RWPE1 (cell line): Measurements from ENCODE around the gene THSD8.

Source experiments
- CTCF ChIA-PET: fragments of 350-600 bp; sonication (Branson Sonifier 250); formaldehyde crosslinking; extraction: SDS; loops from one replicate; lab custom pipeline; 2021; lab: Yijun Ruan, JAX
- POLR2A ChIA-PET: fragments of 400-600 bp; formaldehyde crosslinking; extraction: SDS; loops from one replicate; lab custom pipeline; 2020; ENCODE audit warnings: antibody characterized with exemption; ENCODE audit not compliant: low non-redundant PET; lab: Yijun Ruan, JAX
- DNase-seq: peaks from one replicate; pipeline ENCODE4 v3.0.0; 2012; ENCODE audit warnings: low spot score
- H3K27ac ChIP-seq: fragments of 450-650 bp; 2 replicates; pipeline ENCODE4 v1.5.1; 2017
- TF ChIP-seq, protein P1 (sequence below): fragments of 450-650 bp; conservative IDR thresholded peaks from 2 replicates; pipeline ENCODE4 v1.5.1; 2017; ENCODE audit warnings: low read depth, mild to moderate bottlenecking

THSD8 gene

DNA sequence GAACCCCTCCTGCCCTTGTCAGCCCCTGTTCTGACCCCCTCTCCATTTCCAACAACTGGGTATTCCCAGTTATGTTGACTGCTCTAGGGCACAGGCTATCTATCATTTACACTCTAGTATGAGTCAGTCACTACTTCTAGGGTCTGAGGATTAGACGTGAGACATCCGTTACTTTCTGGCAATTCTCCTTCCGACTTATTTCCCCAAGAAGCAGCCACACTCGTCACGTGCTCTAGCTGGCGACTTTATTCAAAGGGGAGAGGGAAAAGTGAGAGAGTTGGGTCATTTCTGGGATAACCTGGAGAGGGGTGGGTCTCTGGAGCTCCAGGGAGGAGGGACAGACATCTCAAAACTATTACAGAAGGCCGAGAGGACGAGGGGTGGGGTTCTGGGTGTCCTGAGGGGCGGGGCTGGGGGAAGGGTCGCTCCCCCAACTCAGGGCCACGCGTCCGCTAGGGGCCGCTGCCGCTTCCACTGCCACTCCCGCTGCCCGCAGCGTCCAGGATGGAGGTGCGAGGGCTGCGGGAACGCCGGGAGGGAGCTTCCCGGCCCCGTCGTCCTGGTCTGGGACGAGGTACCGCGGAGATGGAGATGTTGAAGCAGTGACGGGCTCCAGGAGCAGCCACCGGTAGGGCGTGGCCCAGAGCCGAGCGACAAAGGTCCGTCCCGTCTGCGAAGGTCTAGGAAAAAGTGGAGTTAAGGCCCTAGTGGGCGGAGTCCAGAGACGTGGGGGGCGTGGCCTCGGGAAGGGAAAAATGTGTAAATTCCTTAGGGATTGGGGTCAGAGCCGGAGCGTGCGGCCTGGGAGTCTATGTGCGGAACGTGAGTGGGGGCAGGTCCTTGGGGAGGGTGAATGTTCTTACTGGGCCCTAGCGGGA, 23.6 kb downstream of the THSD8 start:
- ChIA-PET POLR2A (no interaction called here), CTCF (interaction anchor here (0.5 to 1.7 kb wide), 3 partner anchors 8 to 31 kb away, joined by 3 to 8 read pairs (median 6); no protein-coding TSS in a partner anchor)
- DNase-seq, result no peak
- no peak overlapping the region for H3K27ac ChIP-seq
- TF ChIP-seq, protein P1, sequence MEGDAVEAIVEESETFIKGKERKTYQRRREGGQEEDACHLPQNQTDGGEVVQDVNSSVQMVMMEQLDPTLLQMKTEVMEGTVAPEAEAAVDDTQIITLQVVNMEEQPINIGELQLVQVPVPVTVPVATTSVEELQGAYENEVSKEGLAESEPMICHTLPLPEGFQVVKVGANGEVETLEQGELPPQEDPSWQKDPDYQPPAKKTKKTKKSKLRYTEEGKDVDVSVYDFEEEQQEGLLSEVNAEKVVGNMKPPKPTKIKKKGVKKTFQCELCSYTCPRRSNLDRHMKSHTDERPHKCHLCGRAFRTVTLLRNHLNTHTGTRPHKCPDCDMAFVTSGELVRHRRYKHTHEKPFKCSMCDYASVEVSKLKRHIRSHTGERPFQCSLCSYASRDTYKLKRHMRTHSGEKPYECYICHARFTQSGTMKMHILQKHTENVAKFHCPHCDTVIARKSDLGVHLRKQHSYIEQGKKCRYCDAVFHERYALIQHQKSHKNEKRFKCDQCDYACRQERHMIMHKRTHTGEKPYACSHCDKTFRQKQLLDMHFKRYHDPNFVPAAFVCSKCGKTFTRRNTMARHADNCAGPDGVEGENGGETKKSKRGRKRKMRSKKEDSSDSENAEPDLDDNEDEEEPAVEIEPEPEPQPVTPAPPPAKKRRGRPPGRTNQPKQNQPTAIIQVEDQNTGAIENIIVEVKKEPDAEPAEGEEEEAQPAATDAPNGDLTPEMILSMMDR, result peak; percentile 29; the same call in 1 of the 2 replicates

GRCh38 chr19:12828494-12828893, 26.6 kb downstream of the THSD8 start:
- H3K27ac ChIP-seq, result peak overlapping the region; percentile 48
- CTCF ChIA-PET, result interaction anchor here (0.6 kb wide), 1 partner anchor 20 kb away, joined by 6 read pairs; no protein-coding TSS in a partner anchor
- TF ChIP-seq, protein P1, result no peak
- no peak for DNase-seq
- POLR2A ChIA-PET, result no interaction called here

DNA sequence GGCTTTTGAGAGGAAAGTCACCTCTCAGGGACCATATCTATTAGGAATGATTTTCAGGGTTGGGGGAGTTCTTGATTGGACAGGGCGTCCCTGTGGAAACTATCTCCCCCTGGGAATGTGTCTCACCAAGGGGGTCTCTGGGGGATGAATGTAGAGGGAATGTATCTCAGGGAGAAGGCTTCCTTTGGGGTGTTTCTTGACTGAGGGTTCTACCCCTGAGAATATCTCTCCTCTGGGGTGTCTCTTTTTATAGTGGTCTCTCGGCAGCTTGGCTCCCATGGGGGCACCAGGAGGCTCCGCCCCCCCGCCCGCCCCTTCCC, 31.5 kb downstream of the THSD8 start:
- DNase-seq, result no peak
- H3K27ac ChIP-seq, result no peak overlapping the region
- CTCF ChIA-PET, result interaction anchor here (1.1 kb wide), 1 partner anchor 55 kb away, joined by 3 read pairs; no protein-coding TSS in a partner anchor
- TF ChIP-seq, protein P1, result no peak
- POLR2A ChIA-PET, result no interaction called here

DNA sequence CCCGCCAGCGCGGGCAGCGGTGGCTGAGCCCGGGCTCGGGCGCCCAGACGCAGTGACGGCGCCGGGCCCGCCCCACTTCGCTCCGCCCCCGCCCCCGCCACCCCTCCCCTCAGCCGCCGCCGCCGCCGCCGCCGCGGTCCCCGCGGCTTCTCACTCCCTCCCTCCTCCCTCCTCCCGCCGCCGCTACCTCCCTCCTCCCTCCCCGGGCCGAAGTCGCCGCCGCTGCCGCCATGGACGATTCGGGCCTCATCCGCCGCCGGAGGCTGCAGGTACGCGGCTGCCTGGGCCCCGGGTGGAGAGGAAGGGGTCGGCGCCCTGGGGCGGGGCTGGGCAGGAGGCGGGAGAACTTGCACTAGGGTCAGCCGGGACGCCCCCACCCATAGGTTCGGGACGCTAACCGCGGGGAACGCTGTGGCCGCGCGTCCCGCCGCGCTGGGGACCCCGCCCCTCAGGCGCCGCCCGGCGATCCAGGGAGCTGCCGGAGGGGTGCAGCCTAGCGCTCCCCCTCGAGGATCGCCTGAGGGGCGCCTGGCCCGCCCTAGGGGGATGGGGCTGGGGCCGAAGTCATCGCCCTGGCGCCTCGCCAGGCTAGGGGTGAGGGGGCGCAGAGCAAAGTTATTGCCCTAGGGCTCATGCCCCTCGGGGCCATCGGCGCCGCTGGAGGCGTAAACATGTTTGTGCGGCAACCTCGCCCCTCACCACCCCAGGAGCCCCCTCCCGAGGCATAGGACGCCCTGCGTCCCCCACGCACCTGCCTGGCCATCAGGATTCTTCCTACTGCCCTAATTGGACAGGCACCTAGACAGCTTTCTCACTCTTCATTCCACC, 32.1 kb downstream of the THSD8 start:
- ChIA-PET CTCF (interaction anchor here (0.8 to 1.1 kb wide), 2 partner anchors 55 to 238 kb away, joined by 3 to 5 read pairs; no protein-coding TSS in a partner anchor), POLR2A (no interaction called here)
- TF ChIP-seq, protein P1, result no peak
- DNase-seq, result peak; percentile 50
- no peak overlapping the region for H3K27ac ChIP-seq

- ChIA-PET CTCF (interaction anchor here (0.8 to 1.1 kb wide), 2 partner anchors 56 to 237 kb away, joined by 3 to 5 read pairs; no protein-coding TSS in a partner anchor), POLR2A (no interaction called here)
- TF ChIP-seq, protein P1, result no peak
- DNase-seq, result no peak
- H3K27ac ChIP-seq, result no peak within 1 kb of the TSS
Measured at GRCh38 chr19:12834566-12834943, 32.7 kb downstream of the THSD8 start, which contains the start of gene RTBDN. TSS of gene RTBDN (minus strand) at chr19:12834579. CDS start at chr19:12829979, 4,600 bp downstream.
